Coronary artery (tissue), 2 donors: ENCODE data around the gene CNGA3.

Experiments
- DNase-seq: peaks from one replicate; pipeline ENCODE4 v3.0.0-alpha.2; 2017; ENCODE audit warnings: low spot score
- H3K27ac ChIP-seq, 2 donors: fragments of 200-600 bp; sonication (generic); one replicate each; pipeline ENCODE4 v1.5.1; 2016 to 2019
- H3K4me3 ChIP-seq: fragments of 200-600 bp; sonication (generic); 2 replicates; pipeline ENCODE4 v1.5.1; 2016; ENCODE audit warnings: mild to moderate bottlenecking, moderate library complexity
- CTCF ChIP-seq: fragments of 200-600 bp; sonication (generic); IDR thresholded peaks from one replicate; pipeline ENCODE4 v1.5.1; 2019; ENCODE audit warnings: antibody characterized with exemption

CNGA3 gene

DNA sequence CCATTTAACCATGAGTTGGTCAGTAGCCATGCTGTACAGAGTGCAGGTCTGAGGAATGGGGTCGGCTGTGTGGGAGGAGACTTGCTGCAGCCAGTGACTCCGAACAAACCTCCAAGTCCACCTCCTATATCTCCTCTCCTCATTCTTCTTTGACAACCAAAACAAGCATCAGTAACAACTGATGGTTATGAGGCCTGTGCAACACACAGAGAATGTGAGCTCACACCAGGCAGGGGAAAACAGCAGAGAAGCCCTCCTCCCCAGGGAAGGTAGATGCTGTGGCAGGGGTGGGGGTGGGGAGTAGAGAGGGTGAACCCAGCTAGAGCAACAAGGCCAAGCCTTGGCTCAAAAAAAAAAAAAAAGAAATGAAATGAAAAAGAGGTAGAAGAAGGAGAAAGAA lies 12.3 kb upstream of the CNGA3 start:
- TF ChIP-seq CTCF: no peak
- Histone ChIP-seq H3K4me3 (no peak overlapping the region), H3K27ac (no peak overlapping the region)
- no peak for DNase-seq

DNA sequence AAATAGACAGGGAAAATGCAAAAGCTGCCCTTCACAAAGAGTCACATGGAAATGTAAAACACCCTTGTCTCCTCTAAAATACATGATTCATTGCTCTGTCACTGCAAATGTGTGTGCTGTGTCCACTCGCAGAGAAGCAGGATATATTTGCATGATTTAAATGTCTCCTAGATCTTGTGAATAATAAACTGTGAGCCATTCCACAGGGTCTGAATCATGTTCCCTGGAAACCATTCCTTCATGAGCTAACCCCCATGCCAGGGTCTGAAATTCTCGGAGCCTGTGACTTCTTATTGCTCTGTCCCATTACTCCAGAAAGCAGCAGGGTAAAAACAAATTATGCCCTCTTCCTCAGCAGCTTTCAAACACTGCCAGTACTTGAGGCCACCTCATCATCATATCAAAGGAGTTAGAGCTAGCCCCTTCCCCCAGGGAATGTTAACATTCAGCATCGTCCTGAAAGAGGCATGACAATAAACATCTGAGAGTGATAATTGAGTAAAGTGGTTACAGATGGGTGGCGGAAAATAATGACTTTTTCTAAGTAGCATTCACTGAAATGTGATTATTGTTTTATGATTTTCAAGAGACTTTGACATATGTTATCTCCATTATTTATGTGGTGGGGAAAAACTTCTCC lies 11.7 kb upstream of the CNGA3 start:
- no peak for TF ChIP-seq CTCF
- DNase-seq: no peak
- H3K4me3 ChIP-seq: no peak overlapping the region
- H3K27ac ChIP-seq: peak overlapping the region in 1 of 2 donors; percentile 32

GRCh38 chr2:98335271-98335670 lies 11.0 kb upstream of the CNGA3 start:
- no peak for TF ChIP-seq CTCF
- no peak for DNase-seq

DNA sequence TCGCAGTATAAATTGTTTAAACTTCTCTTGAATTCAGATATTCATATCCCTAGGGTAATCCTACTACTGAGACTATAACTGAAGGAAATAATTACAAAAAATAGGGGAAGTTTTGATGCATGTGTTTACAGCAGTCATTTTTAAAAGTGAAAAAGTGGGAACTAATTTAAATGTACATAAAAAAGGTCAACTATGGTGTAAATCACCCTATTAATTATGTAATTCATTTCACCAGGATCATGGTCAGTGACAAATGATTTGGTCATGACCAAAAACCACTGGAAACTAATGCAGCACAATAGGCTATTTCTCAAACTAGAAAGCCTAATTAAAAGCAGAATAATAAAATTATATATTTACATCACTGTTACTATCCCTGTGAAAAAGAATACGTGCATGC lies 5.0 kb upstream of the CNGA3 start:
- H3K27ac ChIP-seq: no peak overlapping the region
- no peak overlapping the region for H3K4me3 ChIP-seq
- no peak for DNase-seq
- TF ChIP-seq CTCF: no peak

More at GRCh38 chr2:98335271-98335670, 11.0 kb upstream of the CNGA3 start:
- H3K27ac ChIP-seq: no peak overlapping the region
- H3K4me3 ChIP-seq: no peak overlapping the region

- TF ChIP-seq CTCF: no peak
Observed at GRCh38 chr2:98343285-98343684, 3.0 kb upstream of the CNGA3 start.

DNA sequence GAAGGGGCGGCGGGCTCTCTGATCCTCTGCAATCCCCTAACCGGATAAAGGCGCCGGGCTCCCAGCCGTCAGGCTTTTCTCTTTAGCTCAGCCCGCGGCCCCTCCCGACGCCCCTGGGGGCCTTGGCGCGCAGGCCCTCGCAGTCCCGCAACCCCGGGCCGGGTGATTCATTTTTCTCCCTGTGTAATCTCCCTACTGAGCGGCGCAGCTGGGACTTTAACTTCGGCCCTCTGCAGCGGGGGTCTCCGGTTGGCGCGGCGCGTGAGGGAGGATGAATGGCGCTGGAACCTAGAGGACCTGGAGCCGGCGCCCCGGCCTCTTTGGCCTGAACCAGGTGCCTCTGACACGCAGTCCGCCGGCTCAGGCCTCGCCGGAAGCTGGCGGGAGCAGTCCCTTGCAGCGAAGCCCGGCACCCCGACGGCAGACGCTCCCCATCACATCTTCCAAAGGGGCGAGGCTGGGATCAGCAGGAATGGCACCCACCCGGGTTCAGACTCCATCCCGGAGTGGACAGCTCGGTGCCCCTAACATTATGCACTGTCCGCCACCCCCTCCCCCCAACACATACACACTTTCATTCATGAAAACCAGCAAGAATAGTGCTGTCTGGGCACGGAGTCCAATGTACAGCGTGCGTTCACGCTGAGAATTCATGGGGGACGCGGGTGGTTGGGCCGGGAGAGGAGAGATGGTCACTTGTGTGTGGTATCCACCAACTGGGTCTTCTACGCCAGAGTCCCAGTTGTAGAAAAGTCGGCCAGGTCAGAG lies 1.2 kb downstream of the CNGA3 start:
- DNase-seq: no peak
- H3K4me3 ChIP-seq: peak overlapping the region; percentile 62
- no peak for TF ChIP-seq CTCF
- no peak overlapping the region for H3K27ac ChIP-seq

More at GRCh38 chr2:98343285-98343684, 3.0 kb upstream of the CNGA3 start:
- DNase-seq: no peak
- Histone ChIP-seq H3K4me3 (no peak overlapping the region), H3K27ac (no peak overlapping the region)

DNA sequence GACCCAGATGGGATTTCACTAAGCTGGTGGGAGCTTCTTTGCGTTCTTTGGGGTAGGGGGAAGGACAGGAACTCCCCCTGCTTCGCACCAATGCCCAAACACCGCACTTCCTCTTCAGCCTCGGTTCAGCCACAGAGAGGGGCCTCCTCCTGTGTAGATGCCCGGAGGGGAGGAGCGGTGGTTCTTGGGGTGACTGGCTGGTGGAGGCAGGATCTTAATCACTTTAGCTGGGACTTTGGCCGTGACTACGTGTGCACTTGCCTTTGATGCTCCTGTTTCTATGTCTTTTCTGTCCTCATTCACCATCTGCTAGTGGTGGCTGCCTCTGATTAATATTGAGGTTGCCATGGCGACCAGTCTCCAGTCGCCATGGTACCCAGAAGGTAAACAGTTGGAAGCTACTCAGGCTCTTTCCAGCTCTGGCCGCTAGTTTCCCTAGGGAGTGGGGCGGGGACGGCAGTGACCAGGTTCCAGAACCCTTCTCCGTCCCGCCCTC lies 1.9 kb downstream of the CNGA3 start:
- no peak for TF ChIP-seq CTCF
- H3K4me3 ChIP-seq: no peak overlapping the region
- H3K27ac ChIP-seq: no peak overlapping the region
- DNase-seq: no peak
